Subcutaneous preadipocyte (primary cell): ENCODE data around the gene CRIM1. TPM values are rescaled to one million over a fixed set of nuclear protein-coding genes. Genes with fewer than 3 reads are reported as not detected.

ENCODE experiments used
- total RNA-seq: library from RNA; depleted of rRNA; stranded (reverse); fragments of >200 nt; gene quantifications from 2 replicates; pipeline ENCODE4 v1.2.3, GENCODE V29; 2012

Gene CRIM1
- 47.8 and 144 TPM in 2 replicates for total RNA-seq

GRCh38 chr2:36355151-36355889, at the start of gene CRIM1:
TSS of gene CRIM1 (plus strand) at chr2:36355778. CDS start at chr2:36356293, 515 bp downstream.

DNA sequence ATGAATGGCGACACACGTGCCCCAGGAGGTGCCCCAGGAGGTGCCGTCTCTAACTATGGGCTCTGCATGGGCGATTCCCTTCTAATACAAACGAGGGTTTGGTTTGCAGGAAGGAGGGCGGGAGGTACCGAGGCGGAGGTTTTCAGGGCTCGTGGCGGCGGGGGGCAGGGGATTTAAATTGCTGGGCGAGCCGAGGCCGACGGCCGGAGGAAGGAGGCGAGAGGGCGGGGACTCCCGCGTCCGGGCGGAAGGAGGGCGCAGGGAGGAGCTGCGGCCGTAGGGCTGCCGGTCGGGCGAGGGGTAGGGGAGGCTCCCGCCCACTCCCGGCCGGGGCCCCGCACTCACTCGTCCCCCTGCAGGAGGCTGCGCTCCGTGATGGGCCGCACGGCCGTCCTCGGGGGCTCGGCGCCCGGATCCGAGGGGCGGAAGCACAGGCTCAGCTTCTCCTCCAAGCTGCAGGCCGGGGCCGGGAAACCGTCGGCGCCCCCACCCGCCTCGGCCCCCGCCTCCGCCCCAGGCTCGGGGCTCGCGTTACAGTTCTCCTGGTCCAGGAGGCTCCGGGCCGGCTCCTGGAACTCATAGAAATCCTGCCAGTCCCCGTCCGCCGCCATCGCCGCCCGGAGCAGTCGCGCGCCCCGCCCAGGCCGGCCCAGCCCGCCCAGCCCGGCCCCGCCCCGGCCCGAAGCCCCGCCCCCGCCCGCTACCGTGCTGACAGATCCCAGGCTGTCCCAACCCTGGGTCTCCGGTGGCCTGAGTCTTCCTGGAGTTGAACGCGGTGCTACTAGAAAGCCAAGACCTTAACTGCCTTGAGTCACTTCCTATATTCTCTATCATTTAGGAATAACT, 242.2 kb downstream of the CRIM1 start, which contains the start of gene FEZ2:
Gene FEZ2 (minus strand): TSS at position 637 of the 846 bp plus-strand sequence. CDS start 26 bp downstream, at position 611.

Other genes with a start within 250 kb of the CRIM1 start
- 39.3 and 50.4 TPM in 2 replicates for gene FEZ2, start 242.4 kb downstream of the CRIM1 start, total RNA-seq